GM23338 (cell line): ENCODE measurements around the gene RPL31. TPM values are rescaled to one million over a fixed set of nuclear protein-coding genes. Genes with fewer than 3 reads are reported as not detected.

Experiments
- ATAC-seq: fragments of 200-7000 bp; cut with Tn5 transposase; 3 replicates; pipeline ENCODE4 v1.9.1; 2020
- DNase-seq: peaks from one replicate; pipeline ENCODE4 v3.0.0-alpha.2; 2015; ENCODE audit warnings: low spot score
- H2AFZ ChIP-seq: fragments of 200-600 bp; sonication (generic); 2 replicates; pipeline ENCODE4 v1.8.0; 2016; ENCODE audit warnings: antibody characterized with exemption, mild to moderate bottlenecking, moderate library complexity
- H3F3A ChIP-seq: fragments of 200-600 bp; sonication (generic); replicated peaks from 2 replicates; pipeline ENCODE4 v1.8.0; 2017; ENCODE audit warnings: antibody characterized with exemption, mixed run types, low read depth
- H3K27ac ChIP-seq: fragments of 200-600 bp; sonication (generic); 2 replicates; pipeline ENCODE4 v1.6.1; 2016; ENCODE audit warnings: low read depth
- H3K27me3 ChIP-seq: fragments of 200-600 bp; sonication (generic); 2 replicates; pipeline ENCODE4 v1.8.0; 2016; ENCODE audit warnings: mild to moderate bottlenecking, mixed run types, moderate library complexity; ENCODE audit not compliant: insufficient read depth
- H3K36me3 ChIP-seq: fragments of 200-600 bp; sonication (generic); 2 replicates; pipeline ENCODE4 v1.8.0; 2016; ENCODE audit warnings: mild to moderate bottlenecking; ENCODE audit not compliant: insufficient read depth
- H3K4me1 ChIP-seq: fragments of 200-600 bp; sonication (generic); 2 replicates; pipeline ENCODE4 v1.8.0; 2016; ENCODE audit warnings: mild to moderate bottlenecking, moderate library complexity; ENCODE audit not compliant: insufficient read depth
- H3K4me2 ChIP-seq: fragments of 200-600 bp; sonication (generic); 2 replicates; pipeline ENCODE4 v1.7.1; 2017; ENCODE audit warnings: mixed run types
- H3K4me3 ChIP-seq: fragments of 200-600 bp; sonication (generic); 2 replicates; pipeline ENCODE4 v1.6.1; 2016; ENCODE audit warnings: mixed run types
- H3K79me2 ChIP-seq: fragments of 200-600 bp; sonication (generic); replicated peaks from 2 replicates; pipeline ENCODE4 v1.8.0; 2017; ENCODE audit warnings: mild to moderate bottlenecking; ENCODE audit not compliant: insufficient read depth
- H3K9me2 ChIP-seq: fragments of 200-600 bp; sonication (generic); 2 replicates; pipeline ENCODE4 v1.8.0; 2017; ENCODE audit not compliant: insufficient read depth
- H4K20me1 ChIP-seq: fragments of 200-600 bp; sonication (generic); replicated peaks from 2 replicates; pipeline ENCODE4 v1.8.0; 2017; ENCODE audit warnings: mild to moderate bottlenecking; ENCODE audit not compliant: insufficient read depth
- H3K27ac Mint-ChIP-seq: 2 replicates; pipeline ENCODE4 v1.8.0; 2020; ENCODE audit warnings: inconsistent platforms, mild to moderate bottlenecking, moderate library complexity, mixed read lengths
- H3K27me3 Mint-ChIP-seq: 3 replicates; pipeline ENCODE4 v1.8.0; 2022; ENCODE audit warnings: low read depth, mild to moderate bottlenecking, moderate library complexity, mixed read lengths, inconsistent platforms; ENCODE audit not compliant: insufficient read depth, poor library complexity
- H3K36me3 Mint-ChIP-seq: 3 replicates; pipeline ENCODE4 v1.8.0; 2021; ENCODE audit warnings: low read depth, mild to moderate bottlenecking, inconsistent platforms, moderate library complexity, mixed read lengths
- H3K4me1 Mint-ChIP-seq: 3 replicates; pipeline ENCODE4 v1.8.0; 2020; ENCODE audit warnings: mild to moderate bottlenecking, inconsistent platforms, mixed read lengths
- H3K4me3 Mint-ChIP-seq: 3 replicates; pipeline ENCODE4 v1.8.0; 2021; ENCODE audit warnings: moderate library complexity, mild to moderate bottlenecking, inconsistent platforms, mixed read lengths
- H3K9me3 Mint-ChIP-seq: 3 replicates; pipeline ENCODE4 v1.8.0; 2020; ENCODE audit warnings: moderate library complexity, mild to moderate bottlenecking, inconsistent platforms, mixed read lengths
- CREB1 ChIP-seq: fragments of 250-450 bp; sonication (Bioruptor Pico); IDR thresholded peaks from 2 replicates; pipeline ENCODE4 v1.5.0; 2020; ENCODE audit warnings: low read depth, mild to moderate bottlenecking, moderate library complexity
- CTCF ChIP-seq, 2 experiments: fragments of 200-600 bp in 1 of 2; sonication (generic) in 1 of 2; conservative IDR thresholded peaks; 2 replicates each; pipeline versions ENCODE4 v1.5.1 to v1.6.1; 2016 to 2017; ENCODE audit warnings: antibody characterized with exemption in 2 of 2, low read depth in 2 of 2, mild to moderate bottlenecking in 2 of 2, moderate library complexity in 1 of 2
- EZH2 ChIP-seq: fragments of 200-600 bp; sonication (generic); IDR thresholded peaks from one replicate; pipeline ENCODE4 v1.8.0; 2017; ENCODE audit warnings: antibody characterized with exemption, mild to moderate bottlenecking, low read depth; ENCODE audit not compliant: unreplicated experiment
- EZH2phosphoT487 ChIP-seq: fragments of 200-600 bp; sonication (generic); IDR thresholded peaks from one replicate; pipeline ENCODE4 v1.8.1; 2018; ENCODE audit warnings: antibody characterized with exemption; ENCODE audit not compliant: unreplicated experiment
- NANOG ChIP-seq: IDR thresholded peaks from 2 replicates; pipeline ENCODE4 v1.6.1; 2016; ENCODE audit warnings: antibody characterized with exemption, borderline replicate concordance
- POLR2AphosphoS5 ChIP-seq: IDR thresholded peaks from 2 replicates; pipeline ENCODE4 v1.6.1; 2016; ENCODE audit warnings: antibody characterized with exemption, low read depth
- REST ChIP-seq: IDR thresholded peaks from one replicate; pipeline ENCODE4 v1.6.1; 2018; ENCODE audit warnings: antibody characterized with exemption; ENCODE audit not compliant: unreplicated experiment
- STAT1 ChIP-seq: IDR thresholded peaks from one replicate; pipeline ENCODE4 v1.6.1; 2016; ENCODE audit warnings: antibody characterized with exemption; ENCODE audit not compliant: unreplicated experiment
- ZNF114 ChIP-seq: fragments of 250-450 bp; sonication (Bioruptor Pico); IDR thresholded peaks from 2 replicates; pipeline ENCODE4 v1.5.0; 2020; ENCODE audit warnings: mild to moderate bottlenecking, moderate library complexity
- ZNF331 ChIP-seq: fragments of 250-450 bp; sonication (Bioruptor Pico); IDR thresholded peaks from 2 replicates; pipeline ENCODE4 v1.5.0; 2020; ENCODE audit warnings: low read depth, mild to moderate bottlenecking, moderate library complexity
- polyA plus RNA-seq: library from polyadenylated mRNA; unstranded; fragments of >200 nt; fragmentation: Nextera tagmentation; extraction: Ambion mirVana; gene quantifications from 2 replicates; pipeline ENCODE4 v1.2.1, GENCODE V29; 2016
- total RNA-seq: library from RNA; depleted of rRNA; stranded (reverse); fragments of >200 nt; shearing (Covaris generic); gene quantifications from 2 replicates; pipeline ENCODE4 v1.2.3, GENCODE V29; 2014

Gene RPL31
- total and polyA plus RNA-seq, 2 experiments from 2014 or later = 819 to 3,213 TPM

- TF ChIP-seq CTCF (conservative IDR thresholded peaks at IDR 0.05; ENCODE audit: low read depth in 2 of 2) (no peak), EZH2 (no peak), NANOG (no peak), ZNF114 (CRISPR knock-in tag) (no peak), CREB1 (no peak)
These were observed 4.1 kb downstream of the RPL31 start (continued) for GRCh38 chr2:101006065-101006715.

- Mint-ChIP-seq H3K27me3 (peaks cover 36% of the 10 kb centered on the region), H3K27ac (peak overlapping the region; percentile 27), H3K9me3 (peaks cover 9% of the 10 kb centered on the region), H3K4me1 (peaks cover 41% of the 10 kb centered on the region), H3K4me3 (peak overlapping the region; percentile 7; the same call in 1 of the 3 replicates), H3K36me3 (peaks cover 95% of the 10 kb centered on the region)
- peaks cover 30% of the 10 kb centered on the region for H3K79me2 ChIP-seq
- peaks cover 12% of the 10 kb centered on the region for H3K4me1 ChIP-seq
- H3K4me3 ChIP-seq = no peak overlapping the region
- H3F3A ChIP-seq = peaks cover 51% of the 10 kb centered on the region
- H3K36me3 ChIP-seq = peaks cover 54% of the 10 kb centered on the region
- ATAC-seq = peak; percentile 67
- H3K4me2 ChIP-seq = no peak overlapping the region
- H3K9me2 ChIP-seq = no peaks in the 10 kb centered on the region
- no peaks in the 10 kb centered on the region for H3K27me3 ChIP-seq
- H3K27ac ChIP-seq = peak overlapping the region; percentile 84
- H2AFZ ChIP-seq = no peak overlapping the region
- TF ChIP-seq POLR2AphosphoS5 = peak; percentile 53
- no peak for TF ChIP-seq CTCF (conservative IDR thresholded peaks at IDR 0.05; ENCODE audit: low read depth in 2 of 2)
- DNase-seq = peak; percentile 35
- peaks cover 32% of the 10 kb centered on the region for H4K20me1 ChIP-seq
These were observed 5.6 kb downstream of the RPL31 start for GRCh38 chr2:101007415-101008345.

GRCh38 chr2:101011152-101011551 is 9.1 kb downstream of the RPL31 start:
- no peaks in the 10 kb centered on the region; the same call in 1 of the 3 replicates for H3K9me3 Mint-ChIP-seq
- H3K9me2 ChIP-seq = no peaks in the 10 kb centered on the region
- peaks cover 25% of the 10 kb centered on the region for H3F3A ChIP-seq
- peaks cover 16% of the 10 kb centered on the region for H3K4me1 Mint-ChIP-seq
- peaks cover 88% of the 10 kb centered on the region for H3K36me3 Mint-ChIP-seq
- no peak overlapping the region for H3K4me3 Mint-ChIP-seq
- ATAC-seq = no peak; the same call in 1 of the 3 replicates
- peaks cover 12% of the 10 kb centered on the region for H3K27me3 Mint-ChIP-seq
- peak; percentile 33 for DNase-seq
- H3K4me3 ChIP-seq = no peak overlapping the region
- H3K36me3 ChIP-seq = peaks cover 19% of the 10 kb centered on the region
- no peaks in the 10 kb centered on the region for H3K27me3 ChIP-seq
- peak overlapping the region; percentile 87 for H3K27ac Mint-ChIP-seq
- H2AFZ ChIP-seq = no peak overlapping the region
- H3K4me2 ChIP-seq = no peak overlapping the region
- H3K79me2 ChIP-seq = no peaks in the 10 kb centered on the region
- H3K4me1 ChIP-seq = no peaks in the 10 kb centered on the region; the same call in 1 of the 2 replicates
- peaks cover 12% of the 10 kb centered on the region for H4K20me1 ChIP-seq
- peak overlapping the region; percentile 82 for H3K27ac ChIP-seq
- no peak for TF ChIP-seq POLR2AphosphoS5
- TF ChIP-seq STAT1 = no peak
- TF ChIP-seq EZH2phosphoT487 = no peak
- no peak for TF ChIP-seq EZH2
- no peak for TF ChIP-seq REST
- no peak for TF ChIP-seq ZNF331
- TF ChIP-seq ZNF114 (CRISPR knock-in tag) = no peak
- TF ChIP-seq NANOG = no peak
- TF ChIP-seq CREB1 = no peak
